H9 (cell line): Measurements from ENCODE around the gene MECR. TPM values are rescaled to one million over a fixed set of nuclear protein-coding genes. Genes with fewer than 3 reads are reported as not detected.

Experiments used
- DNase-seq: peaks from one replicate; pipeline ENCODE4 v3.0.0-alpha.2; 2017
- H2AFZ ChIP-seq: one replicate; pipeline ENCODE4 v1.6.1; 2013; ENCODE audit warnings: mild to moderate bottlenecking, low read length, control low read depth, moderate library complexity
- H2AK5ac ChIP-seq: 2 replicates; pipeline ENCODE4 v1.6.1; 2013; ENCODE audit warnings: low read length, control low read depth, mixed read lengths; ENCODE audit not compliant: insufficient read length
- H2BK120ac ChIP-seq: one replicate; pipeline ENCODE4 v1.6.1; 2013; ENCODE audit warnings: low read depth, mild to moderate bottlenecking, low read length, control low read depth, inconsistent platforms; ENCODE audit not compliant: poor library complexity, severe bottlenecking
- H2BK12ac ChIP-seq: 2 replicates; pipeline ENCODE4 v1.6.1; 2013; ENCODE audit warnings: low read length, control low read depth, mixed read lengths, low read depth; ENCODE audit not compliant: insufficient read length
- H2BK15ac ChIP-seq: 2 replicates; pipeline ENCODE4 v1.6.1; 2013; ENCODE audit warnings: low read depth, low read length, control low read depth
- H2BK20ac ChIP-seq: one replicate; pipeline ENCODE4 v1.6.1; 2013; ENCODE audit warnings: low read depth, mild to moderate bottlenecking, low read length, control low read depth, inconsistent platforms; ENCODE audit not compliant: poor library complexity, severe bottlenecking
- H2BK5ac ChIP-seq: 2 replicates; pipeline ENCODE4 v1.6.1; 2013; ENCODE audit warnings: low read length, control low read depth, mixed read lengths; ENCODE audit not compliant: insufficient read length
- H3K14ac ChIP-seq: 2 replicates; pipeline ENCODE4 v1.6.1; 2013; ENCODE audit warnings: low read length, control low read depth; ENCODE audit not compliant: insufficient read depth
- H3K18ac ChIP-seq: 2 replicates; pipeline ENCODE4 v1.6.1; 2013; ENCODE audit warnings: low read depth, mild to moderate bottlenecking, mixed read lengths, low read length, control low read depth; ENCODE audit not compliant: insufficient read length
- H3K23ac ChIP-seq: 2 replicates; pipeline ENCODE4 v1.6.1; 2013; ENCODE audit warnings: low read length, control low read depth, mixed read lengths, low read depth; ENCODE audit not compliant: insufficient read length
- H3K23me2 ChIP-seq: 2 replicates; pipeline ENCODE4 v1.6.1; 2013; ENCODE audit warnings: low read depth, mild to moderate bottlenecking, mixed read lengths, low read length, control low read depth; ENCODE audit not compliant: insufficient read length, poor library complexity, severe bottlenecking
- H3K27ac ChIP-seq: 2 replicates; pipeline ENCODE4 v1.5.1; 2013; ENCODE audit warnings: low read length, control low read depth, mixed read lengths, low read depth; ENCODE audit not compliant: insufficient read length
- H3K27me3 ChIP-seq: 2 replicates; pipeline ENCODE4 v1.6.1; 2013; ENCODE audit warnings: low read length, control low read depth, inconsistent platforms; ENCODE audit not compliant: insufficient read depth
- H3K4ac ChIP-seq: 2 replicates; pipeline ENCODE4 v1.6.1; 2013; ENCODE audit warnings: low read depth, mild to moderate bottlenecking, control low read depth, inconsistent platforms, low read length, moderate library complexity
- H3K4me1 ChIP-seq: 2 replicates; pipeline ENCODE4 v1.6.1; 2013; ENCODE audit warnings: low read length, control low read depth, inconsistent platforms; ENCODE audit not compliant: insufficient read depth
- H3K4me2 ChIP-seq: 2 replicates; pipeline ENCODE4 v1.6.1; 2013; ENCODE audit warnings: low read length, control low read depth, mixed read lengths; ENCODE audit not compliant: insufficient read length, insufficient read depth
- H3K56ac ChIP-seq: 2 replicates; pipeline ENCODE4 v1.6.1; 2013; ENCODE audit warnings: low read depth, mild to moderate bottlenecking, mixed read lengths, low read length, control low read depth; ENCODE audit not compliant: insufficient read length
- H3K79me1 ChIP-seq: 2 replicates; pipeline ENCODE4 v1.6.1; 2013; ENCODE audit warnings: low read depth, mild to moderate bottlenecking, moderate library complexity, low read length, control low read depth, inconsistent platforms; ENCODE audit not compliant: insufficient read depth, poor library complexity, severe bottlenecking
- H3K79me2 ChIP-seq: 2 replicates; pipeline ENCODE4 v1.6.1; 2013; ENCODE audit warnings: low read length, control low read depth, inconsistent platforms; ENCODE audit not compliant: insufficient read depth
- H3K9ac ChIP-seq: 2 replicates; pipeline ENCODE4 v1.6.1; 2013; ENCODE audit warnings: low read length, control low read depth, mixed read lengths; ENCODE audit not compliant: insufficient read length; ENCODE audit errors: extremely low read depth
- H3K9me3 ChIP-seq: one replicate; pipeline ENCODE4 v1.6.1; 2013; ENCODE audit warnings: low read depth, low read length, inconsistent platforms; ENCODE audit not compliant: control insufficient read depth
- H3T11ph ChIP-seq: one replicate; pipeline ENCODE4 v1.6.1; 2013; ENCODE audit warnings: mild to moderate bottlenecking, low read length, control low read depth, inconsistent platforms
- H4K20me1 ChIP-seq: one replicate; pipeline ENCODE4 v1.6.1; 2013; ENCODE audit not compliant: control insufficient read depth, insufficient read length, insufficient read depth
- H4K5ac ChIP-seq: 2 replicates; pipeline ENCODE4 v1.6.1; 2013; ENCODE audit warnings: low read depth, mild to moderate bottlenecking, mixed read lengths, low read length, control low read depth; ENCODE audit not compliant: insufficient read length
- H4K8ac ChIP-seq: replicated peaks from 2 replicates; pipeline ENCODE4 v1.6.1; 2013; ENCODE audit warnings: low read length, control low read depth, mixed read lengths, low read depth; ENCODE audit not compliant: insufficient read length
- H4K91ac ChIP-seq: 2 replicates; pipeline ENCODE4 v1.6.1; 2013; ENCODE audit warnings: low read depth, mild to moderate bottlenecking, moderate library complexity, mixed read lengths, low read length, control low read depth; ENCODE audit not compliant: insufficient read length
- H3K27ac Mint-ChIP-seq, 3 experiments: 2 replicates in 2 of 3; 3 replicates in 1 of 3; pipeline ENCODE4 v1.8.0; 2020 to 2021; ENCODE audit warnings: mixed read lengths in 3 of 3, mild to moderate bottlenecking in 1 of 3, moderate library complexity in 1 of 3
- H3K27me3 Mint-ChIP-seq: 2 replicates; pipeline ENCODE4 v1.8.0; 2021; ENCODE audit warnings: low read depth, mild to moderate bottlenecking, moderate library complexity, mixed read lengths
- H3K36me3 Mint-ChIP-seq, 3 experiments: 2 replicates in 2 of 3; 3 replicates in 1 of 3; pipeline ENCODE4 v1.8.0; 2020 to 2021; ENCODE audit warnings: low read depth in 3 of 3, mixed read lengths in 3 of 3; ENCODE audit not compliant: insufficient read depth in 1 of 3
- H3K4me1 Mint-ChIP-seq, 2 experiments: 2 replicates each; pipeline ENCODE4 v1.8.0; 2020; ENCODE audit warnings: mixed read lengths in 2 of 2
- H3K4me3 Mint-ChIP-seq, 2 experiments: 2 replicates in 1 of 2; 3 replicates in 1 of 2; pipeline ENCODE4 v1.8.0; 2020 to 2021; ENCODE audit warnings: mild to moderate bottlenecking in 2 of 2, mixed read lengths in 2 of 2, moderate library complexity in 1 of 2
- H3K9me3 Mint-ChIP-seq, 2 experiments: 2 replicates in 1 of 2; 3 replicates in 1 of 2; pipeline ENCODE4 v1.8.0; 2020; ENCODE audit warnings: mild to moderate bottlenecking in 2 of 2, mixed read lengths in 2 of 2, moderate library complexity in 1 of 2
- WGBS: extraction: QIAGEN DNeasy Blood & Tissue Kit; methylation state at CpG from one replicate; pipeline ENCODE4 v1.1.7; 2013; ENCODE audit warnings: missing lambda C conversion rate, low lambda C conversion rate, mixed read lengths; ENCODE audit not compliant: insufficient read length; ENCODE audit errors: extremely low coverage; 5-methylcytosine and 5-hydroxymethylcytosine counted together
- total RNA-seq: library from RNA; stranded (reverse); gene quantifications from 2 replicates; pipeline ENCODE4 v1.2.1, GENCODE V29; 2021
- TF ChIP-seq, protein P1 (sequence below): fragments of 200-600 bp; sonication (generic); conservative IDR thresholded peaks from 3 replicates; pipeline ENCODE4 v1.8.0; 2021; ENCODE audit warnings: antibody characterized with exemption, mild to moderate bottlenecking

The MECR gene
- total RNA-seq, 1 experiment from 2014 or later = 30.9 TPM

- Mint-ChIP-seq H3K27ac (no peak overlapping the region; a peak in 1 of 7 replicates), H3K4me1 (peaks cover 35 to 39% of the 10 kb centered on the region in 2 experiments), H3K9me3 (peaks cover 3 to 6% of the 10 kb centered on the region in 2 experiments; a peak in 4 of 5 replicates), H3K36me3 (peaks cover 0 to 5% (median 0%) of the 10 kb centered on the region in 3 experiments; a peak in 2 of 7 replicates), H3K27me3 (peaks cover 34% of the 10 kb centered on the region), H3K4me3 (no peak overlapping the region; a peak in 1 of 5 replicates)
- H3K79me1 ChIP-seq = no peaks in the 10 kb centered on the region
- H3K4me1 ChIP-seq = peaks cover 11% of the 10 kb centered on the region; the same call in 1 of the 2 replicates
- no peak overlapping the region for H3K4ac ChIP-seq
- no peak overlapping the region for H3K14ac ChIP-seq
- WGBS = no CpG with 5 or more reads among the region's 4 CpGs
- no peak overlapping the region for H3K9ac ChIP-seq
- no peak overlapping the region for H3K18ac ChIP-seq
- no peak overlapping the region for H4K8ac ChIP-seq
- no peak overlapping the region for H2BK5ac ChIP-seq
- no peaks in the 10 kb centered on the region for H3K9me3 ChIP-seq
- DNase-seq = peak; percentile 69
- no peak overlapping the region for H3T11ph ChIP-seq
- H4K20me1 ChIP-seq = no peaks in the 10 kb centered on the region
- TF ChIP-seq, protein P1, sequence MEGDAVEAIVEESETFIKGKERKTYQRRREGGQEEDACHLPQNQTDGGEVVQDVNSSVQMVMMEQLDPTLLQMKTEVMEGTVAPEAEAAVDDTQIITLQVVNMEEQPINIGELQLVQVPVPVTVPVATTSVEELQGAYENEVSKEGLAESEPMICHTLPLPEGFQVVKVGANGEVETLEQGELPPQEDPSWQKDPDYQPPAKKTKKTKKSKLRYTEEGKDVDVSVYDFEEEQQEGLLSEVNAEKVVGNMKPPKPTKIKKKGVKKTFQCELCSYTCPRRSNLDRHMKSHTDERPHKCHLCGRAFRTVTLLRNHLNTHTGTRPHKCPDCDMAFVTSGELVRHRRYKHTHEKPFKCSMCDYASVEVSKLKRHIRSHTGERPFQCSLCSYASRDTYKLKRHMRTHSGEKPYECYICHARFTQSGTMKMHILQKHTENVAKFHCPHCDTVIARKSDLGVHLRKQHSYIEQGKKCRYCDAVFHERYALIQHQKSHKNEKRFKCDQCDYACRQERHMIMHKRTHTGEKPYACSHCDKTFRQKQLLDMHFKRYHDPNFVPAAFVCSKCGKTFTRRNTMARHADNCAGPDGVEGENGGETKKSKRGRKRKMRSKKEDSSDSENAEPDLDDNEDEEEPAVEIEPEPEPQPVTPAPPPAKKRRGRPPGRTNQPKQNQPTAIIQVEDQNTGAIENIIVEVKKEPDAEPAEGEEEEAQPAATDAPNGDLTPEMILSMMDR = peak; percentile 63; the same call in 2 of the 3 replicates
- no peak overlapping the region for H3K27ac ChIP-seq
- H4K5ac ChIP-seq = no peak overlapping the region
- H2AK5ac ChIP-seq = no peak overlapping the region
- H2AFZ ChIP-seq = no peak overlapping the region
- H2BK20ac ChIP-seq = no peak overlapping the region
- H2BK15ac ChIP-seq = no peak overlapping the region
- H3K4me2 ChIP-seq = no peak overlapping the region
- H4K91ac ChIP-seq = no peak overlapping the region
- peaks cover 14% of the 10 kb centered on the region for H3K23me2 ChIP-seq
- H3K79me2 ChIP-seq = no peaks in the 10 kb centered on the region
- H3K27me3 ChIP-seq = peaks cover 15% of the 10 kb centered on the region; the same call in 1 of the 2 replicates
- H3K23ac ChIP-seq = no peak overlapping the region
- no peak overlapping the region for H3K56ac ChIP-seq
- H2BK120ac ChIP-seq = no peak overlapping the region
- H2BK12ac ChIP-seq = no peak overlapping the region
These were observed 9.7 kb upstream of the MECR start for GRCh38 chr1:29240400-29240837.
